NCI-H345 (cell line): Measurements from ENCODE around the gene CFHR5.
A peak's percentile ranks its signal among the peaks of the same experiment; 100 is the strongest.
"Not testable (repeated sequence)": the region's sequence is repeated elsewhere in the genome, so short reads cannot be mapped to it uniquely, and the experiment has no call there.

Source experiments
- DNase-seq: peaks from one replicate; lab custom pipeline; 2025; lab: John Stamatoyannopoulos, UW

CFHR5 gene

GRCh38 chr1:196977278-196977677, at the start of gene CFHR5:
Gene CFHR5, plus strand, starts transcription at chr1:196977556. Its CDS starts 109 bp downstream, at chr1:196977665.
- DNase-seq, result no peak

- not testable (repeated sequence) for DNase-seq
Observed at GRCh38 chr1:196932853-196933252, 44.5 kb upstream of the CFHR5 start.

- DNase-seq, result no peak
Observed at GRCh38 chr1:196933531-196934189, 43.7 kb upstream of the CFHR5 start.

GRCh38 chr1:196941474-196941873, 35.9 kb upstream of the CFHR5 start:
- not testable (repeated sequence) for DNase-seq

- DNase-seq, result not testable (repeated sequence)
Observed at GRCh38 chr1:196943568-196943967, 33.8 kb upstream of the CFHR5 start, which contains the start of gene CFHR2. Gene CFHR2, plus strand, starts transcription at chr1:196943738. Its CDS starts 143 bp downstream, at chr1:196943881.

GRCh38 chr1:196951711-196952394, 25.5 kb upstream of the CFHR5 start:
- no peak for DNase-seq

- DNase-seq, result no peak
Observed at GRCh38 chr1:196954778-196955177, 22.6 kb upstream of the CFHR5 start.

- DNase-seq, result no peak
Observed at GRCh38 chr1:196955926-196956325, 21.4 kb upstream of the CFHR5 start.

GRCh38 chr1:196960854-196961253, 16.5 kb upstream of the CFHR5 start:
- DNase-seq, result no peak

GRCh38 chr1:196970182-196970581, 7.2 kb upstream of the CFHR5 start:
- no peak for DNase-seq

GRCh38 chr1:196976278-196976677, 1.1 kb upstream of the CFHR5 start:
- DNase-seq, result no peak

GRCh38 chr1:196980859-196981258, 3.5 kb downstream of the CFHR5 start:
- DNase-seq, result no peak

- DNase-seq, result not testable (repeated sequence)
Observed at GRCh38 chr1:196982247-196982646, 4.9 kb downstream of the CFHR5 start.

- DNase-seq, result peak; percentile 90
Observed at GRCh38 chr1:196991919-196992651, 14.7 kb downstream of the CFHR5 start.

GRCh38 chr1:196993916-196994315, 16.6 kb downstream of the CFHR5 start:
- no peak for DNase-seq

- DNase-seq, result no peak
Observed at GRCh38 chr1:196997423-196997822, 20.1 kb downstream of the CFHR5 start.

GRCh38 chr1:197001828-197002227, 24.5 kb downstream of the CFHR5 start:
- no peak for DNase-seq

- DNase-seq, result no peak
Observed at GRCh38 chr1:197003132-197003531, 25.8 kb downstream of the CFHR5 start.

GRCh38 chr1:197008861-197009260, 31.5 kb downstream of the CFHR5 start:
- no peak for DNase-seq

GRCh38 chr1:197011614-197012013, 34.3 kb downstream of the CFHR5 start:
- DNase-seq, result no peak

GRCh38 chr1:197013234-197013633, 35.9 kb downstream of the CFHR5 start:
- no peak for DNase-seq

- DNase-seq, result no peak
Observed at GRCh38 chr1:197016751-197017150, 39.4 kb downstream of the CFHR5 start.
